SIG-M5 treated with dmso at 0.1 percent for 504 hours (cell line): ENCODE results near the gene FOXC1.

Experiments used
- DNase-seq: peaks from one replicate; lab custom pipeline; 2025; ENCODE audit not compliant: unreplicated experiment; lab: John Stamatoyannopoulos, UW

FOXC1 gene

GRCh38 chr6:1609648-1610496 lies at the start of gene FOXC1:
TSS of gene FOXC1 (plus strand) at chr6:1609915. CDS start at chr6:1610446, 531 bp downstream.
- DNase-seq: peak; percentile 70

GRCh38 chr6:1560281-1561058 lies 49.2 kb upstream of the FOXC1 start:
- DNase-seq: no peak

GRCh38 chr6:1561355-1561754 lies 48.4 kb upstream of the FOXC1 start:
- no peak for DNase-seq

GRCh38 chr6:1562171-1562955 lies 47.4 kb upstream of the FOXC1 start:
- no peak for DNase-seq

GRCh38 chr6:1569377-1569776 lies 40.3 kb upstream of the FOXC1 start:
- no peak for DNase-seq

GRCh38 chr6:1570848-1571247 lies 38.9 kb upstream of the FOXC1 start:
- DNase-seq: no peak

GRCh38 chr6:1572892-1573291 lies 36.8 kb upstream of the FOXC1 start:
- DNase-seq: no peak

- no peak for DNase-seq
Measured at GRCh38 chr6:1574083-1574761, 35.5 kb upstream of the FOXC1 start.

GRCh38 chr6:1574890-1575209 lies 34.9 kb upstream of the FOXC1 start:
- DNase-seq: no peak

- no peak for DNase-seq
Measured at GRCh38 chr6:1575210-1576041, 34.3 kb upstream of the FOXC1 start.

- DNase-seq: no peak
Measured at GRCh38 chr6:1576166-1576565, 33.5 kb upstream of the FOXC1 start.

- no peak for DNase-seq
Measured at GRCh38 chr6:1576711-1577110, 33.0 kb upstream of the FOXC1 start.

GRCh38 chr6:1577146-1577680 lies 32.5 kb upstream of the FOXC1 start:
- DNase-seq: no peak

GRCh38 chr6:1577896-1578745 lies 31.6 kb upstream of the FOXC1 start:
- DNase-seq: no peak

- DNase-seq: no peak
Measured at GRCh38 chr6:1579096-1579495, 30.6 kb upstream of the FOXC1 start.

GRCh38 chr6:1580109-1580508 lies 29.6 kb upstream of the FOXC1 start:
- no peak for DNase-seq

- DNase-seq: no peak
Measured at GRCh38 chr6:1580585-1580984, 29.1 kb upstream of the FOXC1 start.

GRCh38 chr6:1581120-1581991 lies 28.4 kb upstream of the FOXC1 start:
- DNase-seq: no peak
